Mucosa of rectum (tissue), 2 donors: ENCODE measurements around the gene AJUBA.
"Not testable (repeated sequence)": the region's sequence is repeated elsewhere in the genome, so short reads cannot be mapped to it uniquely, and the experiment has no call there.

ENCODE experiments used
- H3K27ac ChIP-seq, 2 donors: one replicate each; pipeline ENCODE4 v1.7.0; 2013; ENCODE audit warnings: inconsistent platforms in 2 of 2, low read depth in 2 of 2, low read length in 2 of 2
- H3K27me3 ChIP-seq, 2 donors: one replicate each; pipeline ENCODE4 v1.7.0; 2013; ENCODE audit warnings: low read length in 2 of 2; ENCODE audit not compliant: control insufficient read depth in 2 of 2, insufficient read depth in 2 of 2
- H3K36me3 ChIP-seq, 2 donors: one replicate each; pipeline ENCODE4 v1.7.0; 2013; ENCODE audit warnings: low read length in 2 of 2; ENCODE audit not compliant: control insufficient read depth in 2 of 2, insufficient read depth in 2 of 2
- H3K4me1 ChIP-seq, 2 donors: one replicate each; pipeline ENCODE4 v1.7.0; 2013; ENCODE audit warnings: low read length in 2 of 2, mild to moderate bottlenecking in 1 of 2; ENCODE audit not compliant: control insufficient read depth in 2 of 2, insufficient read depth in 2 of 2
- H3K4me3 ChIP-seq, 2 donors: one replicate each; pipeline ENCODE4 v1.7.0; 2013; ENCODE audit warnings: low read length in 2 of 2
- H3K9ac ChIP-seq, 2 donors: one replicate each; pipeline ENCODE4 v1.7.0; 2013; ENCODE audit warnings: low read length in 2 of 2, low read depth in 1 of 2, mild to moderate bottlenecking in 1 of 2
- H3K9me3 ChIP-seq, 2 donors: one replicate each; pipeline ENCODE4 v1.7.0; 2013; ENCODE audit warnings: low read length in 2 of 2; ENCODE audit not compliant: control insufficient read depth in 2 of 2
- donor health status: healthy.
- donor health status: Normal muscosa, but diverticular disease.

The AJUBA gene

GRCh38 chr14:23020143-23021128 is 38.1 kb upstream of the AJUBA start:
- Histone ChIP-seq H3K9ac (no peak overlapping the region), H3K36me3 (peaks cover 3 to 7% of the 10 kb centered on the region in 2 donors)

GRCh38 chr14:23018107-23018506 is 35.8 kb upstream of the AJUBA start:
- no peaks in the 10 kb centered on the region for H3K9me3 ChIP-seq
- no peaks in the 10 kb centered on the region for H3K36me3 ChIP-seq
- no peak overlapping the region for H3K9ac ChIP-seq
- H3K4me1 ChIP-seq, result no peaks in the 10 kb centered on the region
- no peaks in the 10 kb centered on the region for H3K27me3 ChIP-seq
- H3K27ac ChIP-seq, result no peak overlapping the region
- H3K4me3 ChIP-seq, result no peak overlapping the region

More at GRCh38 chr14:23020143-23021128, 38.1 kb upstream of the AJUBA start:
- no peaks in the 10 kb centered on the region for H3K4me1 ChIP-seq
- no peak overlapping the region for H3K4me3 ChIP-seq
- no peaks in the 10 kb centered on the region for H3K27me3 ChIP-seq
- no peaks in the 10 kb centered on the region for H3K9me3 ChIP-seq
- no peak overlapping the region for H3K27ac ChIP-seq

- H3K9me3 ChIP-seq, result no peaks in the 10 kb centered on the region
Observed at GRCh38 chr14:23017091-23017490, 34.7 kb upstream of the AJUBA start.

GRCh38 chr14:23015618-23016017 is 33.3 kb upstream of the AJUBA start:
- H3K27ac ChIP-seq, result no peak overlapping the region
- H3K4me3 ChIP-seq, result no peak overlapping the region
- H3K9me3 ChIP-seq, result no peaks in the 10 kb centered on the region
- no peaks in the 10 kb centered on the region for H3K27me3 ChIP-seq
- H3K36me3 ChIP-seq, result no peaks in the 10 kb centered on the region
- H3K4me1 ChIP-seq, result no peaks in the 10 kb centered on the region
- no peak overlapping the region for H3K9ac ChIP-seq

More at GRCh38 chr14:23017091-23017490, 34.7 kb upstream of the AJUBA start:
- Histone ChIP-seq H3K27me3 (no peaks in the 10 kb centered on the region), H3K9ac (no peak overlapping the region), H3K36me3 (no peaks in the 10 kb centered on the region), H3K27ac (no peak overlapping the region), H3K4me1 (no peaks in the 10 kb centered on the region), H3K4me3 (no peak overlapping the region)

- not testable (repeated sequence) for H3K36me3 ChIP-seq, H3K27ac ChIP-seq, H3K9ac ChIP-seq, H3K27me3 ChIP-seq, H3K9me3 ChIP-seq, H3K4me3 ChIP-seq
- peaks cover 5 to 12% of the 10 kb centered on the region in 2 donors for H3K4me1 ChIP-seq
Observed at GRCh38 chr14:23013749-23014054, 31.4 kb upstream of the AJUBA start.

GRCh38 chr14:23013054-23013748 is 30.9 kb upstream of the AJUBA start:
- Histone ChIP-seq H3K9me3 (no peaks in the 10 kb centered on the region), H3K4me1 (peaks cover 5 to 13% of the 10 kb centered on the region in 2 donors), H3K27ac (no peak overlapping the region), H3K9ac (no peak overlapping the region), H3K4me3 (no peak overlapping the region), H3K36me3 (no peaks in the 10 kb centered on the region), H3K27me3 (no peaks in the 10 kb centered on the region)

- H3K9ac ChIP-seq, result peak within 1 kb of the TSS; percentile 68 to 76
- no peaks in the 10 kb centered on the region for H3K36me3 ChIP-seq
- peaks cover 17 to 25% of the 10 kb centered on the region in 2 donors for H3K4me1 ChIP-seq
- peak within 1 kb of the TSS; percentile 92 for H3K4me3 ChIP-seq
- H3K9me3 ChIP-seq, result no peaks in the 10 kb centered on the region
- peak within 1 kb of the TSS; percentile 82 to 83 for H3K27ac ChIP-seq
- H3K27me3 ChIP-seq, result no peaks in the 10 kb centered on the region
Observed at GRCh38 chr14:23009939-23010726, 27.8 kb upstream of the AJUBA start, which contains the start of gene C14orf93. C14orf93 (minus strand) TSS chr14:23010143; CDS start chr14:22999023, 11,120 bp downstream.

- Histone ChIP-seq H3K4me3 (peak overlapping the region; percentile 92), H3K4me1 (peaks cover 17 to 25% of the 10 kb centered on the region in 2 donors), H3K27ac (peak overlapping the region; percentile 82 to 83), H3K36me3 (no peaks in the 10 kb centered on the region), H3K9me3 (no peaks in the 10 kb centered on the region), H3K27me3 (no peaks in the 10 kb centered on the region), H3K9ac (peak overlapping the region; percentile 60 to 76)
Observed at GRCh38 chr14:23009483-23009938, 27.2 kb upstream of the AJUBA start.

GRCh38 chr14:23008831-23009230 is 26.5 kb upstream of the AJUBA start:
- Histone ChIP-seq H3K4me3 (no peak overlapping the region), H3K4me1 (peaks cover 17 to 25% of the 10 kb centered on the region in 2 donors), H3K27ac (no peak overlapping the region), H3K36me3 (no peaks in the 10 kb centered on the region), H3K9ac (no peak overlapping the region), H3K9me3 (no peaks in the 10 kb centered on the region), H3K27me3 (no peaks in the 10 kb centered on the region)
